ENCODE data around the gene EDEM3.

- no peak for TF ChIP-seq CTCF (conservative IDR thresholded peaks at IDR 0.05 in 1 of 2, IDR thresholded peaks at IDR 0.05 in 1 of 2; ENCODE audit: extremely low read depth in 1 of 2, insufficient read depth in 1 of 2, low read depth in 1 of 2, low read length in 2 of 2)
- TF ChIP-seq EZH2 (IDR thresholded peaks at IDR 0.05; ENCODE audit: borderline replicate concordance, low read length), result no peak
Observed at GRCh38 chr1:184757891-184758290, 3.2 kb upstream of the EDEM3 start.
